Stimulated activated CD8-positive, alpha-beta memory T cell treated with anti-CD3 and anti-CD28 coated beads, Interleukin-7, amount 100 ng/mL, for 1 hour (primary cell): Measurements from ENCODE around the gene APOLD1.
"Not testable (repeated sequence)": the region's sequence is repeated elsewhere in the genome, so short reads cannot be mapped to it uniquely, and the experiment has no call there.

Experiments used
- DNase-seq, 2 donors: peaks; one replicate each; pipeline ENCODE4 v3.0.0-alpha.2; 2020; ENCODE audit warnings: low read depth in 2 of 2

The APOLD1 gene

DNA sequence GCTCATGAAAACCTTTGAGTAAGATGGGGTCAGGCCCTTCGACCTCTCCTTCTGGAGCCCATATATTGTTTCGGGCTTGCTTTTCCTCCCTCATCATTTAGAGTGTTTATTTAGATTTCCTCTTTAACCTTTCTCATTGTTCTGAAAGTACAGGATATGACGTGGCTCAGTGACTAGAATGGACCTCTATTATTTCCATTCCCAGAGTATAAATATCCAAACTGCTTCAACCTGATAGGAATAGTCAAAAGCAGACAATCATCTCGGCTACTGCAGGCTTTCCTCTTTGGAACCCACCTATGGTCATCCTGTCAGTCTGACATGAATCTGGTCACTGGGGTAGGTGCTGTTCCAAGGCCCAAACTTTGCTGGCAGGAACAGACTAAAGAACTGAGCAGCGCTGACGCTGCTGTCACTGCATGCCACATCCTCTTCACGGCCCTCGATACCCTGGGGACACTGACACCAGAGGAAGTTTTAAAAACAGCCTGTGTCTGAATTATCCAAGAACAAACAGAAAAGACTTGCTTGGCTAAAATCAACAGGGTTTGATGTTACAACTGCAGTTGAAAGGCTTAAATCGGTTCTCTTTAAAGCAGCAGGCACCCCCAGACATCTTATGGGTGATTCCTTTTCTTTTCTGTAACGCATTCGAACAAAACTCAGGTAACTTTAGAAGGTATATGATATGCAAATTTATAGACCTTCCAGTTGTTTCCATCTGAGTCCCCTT, 22.7 kb downstream of the APOLD1 start:
- DNase-seq = peak in 1 of 2 donors; percentile 17

GRCh38 chr12:12810553-12811021, 25.1 kb downstream of the APOLD1 start:
- no peak for DNase-seq

DNA sequence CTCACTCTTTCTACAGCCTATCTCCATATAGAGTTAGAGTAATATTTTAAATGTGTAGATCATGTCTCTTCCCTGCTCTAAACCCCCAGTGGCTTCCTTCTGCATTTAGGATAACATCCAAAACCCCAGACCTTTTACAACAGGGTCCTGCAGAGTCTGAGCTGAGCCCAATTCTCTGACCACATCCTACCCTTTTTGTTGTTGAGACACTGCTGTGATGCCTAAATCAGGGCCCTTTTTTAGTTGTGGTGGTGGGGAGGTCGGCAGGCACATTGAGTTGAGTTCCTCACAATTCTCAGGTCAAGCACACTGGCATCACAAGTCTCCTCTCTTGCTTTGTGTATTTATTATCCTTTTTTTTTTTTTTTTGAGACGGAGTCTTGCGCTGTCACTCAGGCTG, 25.9 kb downstream of the APOLD1 start:
- DNase-seq = no peak

GRCh38 chr12:12812174-12812573, 26.7 kb downstream of the APOLD1 start:
- no peak for DNase-seq

DNA sequence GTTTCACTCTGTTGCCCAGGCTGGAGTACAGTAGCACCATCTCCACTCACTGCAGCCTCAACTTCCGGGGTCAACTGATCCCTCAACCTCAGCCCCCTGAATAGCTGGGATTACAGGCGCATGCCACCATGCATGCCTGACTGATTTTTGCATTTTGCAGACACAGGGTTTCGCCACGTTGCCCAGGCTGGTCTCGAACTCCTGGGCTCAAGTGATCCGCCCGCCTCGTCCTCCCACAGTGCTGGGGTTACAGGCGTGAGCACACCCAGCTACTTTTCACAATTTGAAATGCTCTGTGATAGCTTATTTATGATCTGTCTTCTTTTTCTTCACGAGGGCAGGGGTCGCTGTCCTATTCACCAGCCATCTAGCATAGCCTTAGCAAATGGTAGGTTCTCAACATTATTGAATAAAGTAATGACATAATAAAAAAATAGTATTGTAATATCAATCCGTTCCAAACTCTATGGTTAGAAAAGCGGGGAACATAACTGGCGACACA, 27.2 kb downstream of the APOLD1 start:
- DNase-seq = no peak

- DNase-seq = peak; percentile 96 to 97
Measured at GRCh38 chr12:12813120-12814101, 28.0 kb downstream of the APOLD1 start, which contains the start of gene DDX47. DDX47 (plus strand) TSS chr12:12813346; CDS start chr12:12813368, 22 bp downstream.

DNA sequence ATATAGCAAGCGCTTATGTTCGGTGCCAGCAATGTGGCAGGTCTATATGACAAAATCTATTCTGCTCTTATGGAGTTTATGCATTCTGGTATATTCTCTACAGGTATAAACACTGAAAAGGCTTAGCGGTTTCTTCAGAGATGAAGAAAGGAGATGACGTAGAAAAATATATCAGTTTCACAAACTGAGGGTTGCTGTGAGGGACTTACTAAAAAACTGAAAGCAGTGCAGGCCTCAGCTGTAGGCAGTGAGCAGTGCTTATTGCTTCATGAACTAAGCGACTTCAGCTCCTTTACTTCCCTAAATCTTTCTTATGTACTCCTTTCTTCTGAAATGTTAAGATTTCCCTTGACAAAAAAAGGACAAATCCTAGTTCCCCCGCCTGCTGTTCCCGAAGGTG, 32.2 kb downstream of the APOLD1 start:
- DNase-seq = no peak

- DNase-seq = no peak
Measured at GRCh38 chr12:12818701-12819100, 33.2 kb downstream of the APOLD1 start.

GRCh38 chr12:12819221-12819620, 33.8 kb downstream of the APOLD1 start:
- DNase-seq = no peak

DNA sequence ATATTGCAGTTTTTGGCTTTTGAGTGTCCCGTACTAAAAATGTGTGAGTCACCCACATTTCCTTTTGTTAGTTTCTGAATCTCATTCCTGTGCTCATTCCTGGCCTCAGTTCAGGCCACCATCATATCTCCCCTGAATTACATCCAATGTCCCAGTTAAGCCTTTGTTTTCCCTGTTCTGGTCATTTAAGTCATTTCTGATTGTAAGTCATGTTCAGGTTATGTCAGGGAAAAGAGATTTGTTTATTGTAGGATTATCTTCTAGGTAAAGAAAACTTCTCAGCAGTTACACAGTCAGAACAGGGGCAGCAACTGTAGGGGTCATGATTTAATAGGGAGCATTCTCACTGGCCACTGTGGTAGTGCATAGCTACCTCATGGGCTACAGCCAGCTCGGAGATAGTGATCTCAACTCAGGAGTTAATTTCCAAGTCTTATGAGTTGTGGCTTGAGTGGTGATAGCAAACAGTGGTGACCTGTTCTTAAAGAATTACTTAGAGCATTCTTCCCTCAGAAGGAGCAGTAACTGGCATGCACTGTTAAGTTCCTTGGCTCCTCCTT, 34.4 kb downstream of the APOLD1 start:
- no peak for DNase-seq

DNA sequence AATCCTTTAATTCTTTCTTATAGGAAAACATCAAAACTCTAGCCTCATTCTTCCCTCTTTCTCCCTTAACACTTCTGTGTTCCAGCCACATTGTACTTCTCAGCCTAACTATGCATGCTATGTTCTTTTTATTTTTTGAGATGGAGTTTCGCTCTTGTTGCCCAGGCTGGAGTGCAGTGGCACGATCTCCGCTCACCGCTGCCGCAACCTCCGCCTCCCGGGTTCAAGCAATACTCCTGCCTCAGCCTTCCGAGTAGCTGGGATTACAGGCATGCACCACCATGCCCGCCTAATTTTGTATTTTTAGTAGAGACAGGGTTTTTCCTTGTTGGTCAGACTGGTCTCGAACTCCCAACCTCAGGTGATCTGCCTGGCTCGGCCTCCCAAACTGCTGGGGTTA, 34.9 kb downstream of the APOLD1 start:
- DNase-seq = not testable (repeated sequence)

- no peak for DNase-seq
Measured at GRCh38 chr12:12821975-12822374, 36.5 kb downstream of the APOLD1 start.

DNA sequence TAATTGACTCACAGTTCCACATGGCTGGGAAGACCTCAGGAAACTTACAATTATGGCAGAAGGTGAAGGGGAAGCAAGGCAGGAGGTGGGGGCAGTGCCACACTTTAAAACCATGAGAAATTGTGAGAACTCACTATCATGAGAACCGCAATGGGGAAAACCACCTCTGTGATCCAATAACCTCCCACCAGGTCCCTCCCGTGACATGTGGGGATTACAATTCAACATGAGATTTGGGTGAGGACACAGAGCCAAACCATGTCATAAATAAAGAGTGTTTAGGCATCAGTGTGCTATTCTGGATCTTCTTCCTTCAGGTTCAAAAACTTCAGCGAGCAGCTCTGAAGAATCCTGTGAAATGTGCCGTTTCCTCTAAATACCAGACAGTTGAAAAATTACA, 37.4 kb downstream of the APOLD1 start:
- DNase-seq = no peak

DNA sequence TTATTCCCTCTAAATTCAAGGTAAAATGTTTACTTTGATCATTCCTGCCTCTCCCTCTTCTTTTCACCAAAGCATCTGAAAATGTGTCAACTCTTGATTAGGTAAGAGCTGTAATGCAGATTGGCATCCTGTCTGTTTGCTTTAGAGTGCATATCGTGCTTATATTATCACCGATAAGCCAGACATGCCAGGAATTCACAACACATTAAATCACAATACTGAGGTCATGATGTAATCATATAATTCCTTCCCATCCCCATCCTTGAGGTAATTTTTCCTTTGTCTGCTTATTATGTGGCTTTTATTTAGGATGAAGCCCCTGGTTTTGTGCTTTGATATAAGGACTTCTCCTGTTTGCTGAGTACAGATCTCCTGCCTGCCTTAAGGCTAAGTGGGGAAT, 37.8 kb downstream of the APOLD1 start:
- DNase-seq = no peak

DNA sequence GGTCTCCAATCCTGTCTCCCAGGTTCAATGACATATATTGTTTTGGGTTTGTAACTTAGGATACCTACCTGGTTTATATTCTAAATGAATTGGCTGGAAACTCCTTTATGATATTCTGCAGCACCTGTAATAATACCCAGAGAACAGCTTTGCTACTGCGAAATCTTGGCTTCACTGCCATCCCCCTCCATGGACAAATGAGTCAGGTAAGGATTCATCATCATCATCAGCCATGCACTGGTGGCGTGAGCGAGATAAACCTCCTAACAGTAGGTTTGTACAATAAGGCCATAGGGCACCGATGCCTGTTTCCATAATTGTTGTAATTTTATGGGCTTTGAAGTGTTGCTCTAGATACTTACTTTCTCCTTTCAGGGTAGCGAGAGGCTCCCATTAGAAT, 38.4 kb downstream of the APOLD1 start:
- DNase-seq = no peak

GRCh38 chr12:12835378-12836146, 50.1 kb downstream of the APOLD1 start:
- no peak for DNase-seq

GRCh38 chr12:12836571-12836970, 51.1 kb downstream of the APOLD1 start:
- no peak for DNase-seq

GRCh38 chr12:12837025-12837812, 51.8 kb downstream of the APOLD1 start:
- DNase-seq = no peak

DNA sequence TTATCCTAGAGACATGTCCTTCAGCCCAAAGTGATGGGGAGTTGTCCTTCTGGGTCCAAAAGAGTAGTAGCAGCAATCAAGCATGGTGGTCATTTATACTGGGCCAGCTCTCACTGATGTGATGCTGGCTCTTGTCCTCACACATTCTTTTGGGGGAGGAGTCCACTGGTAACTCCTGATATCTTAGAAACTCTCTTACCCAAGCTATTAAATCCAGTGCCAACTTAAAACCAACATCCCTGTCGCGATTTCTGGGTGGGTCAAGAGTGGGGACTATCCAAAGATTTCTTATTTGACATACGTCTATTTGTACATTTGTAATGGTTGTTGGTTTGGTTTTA, 52.3 kb downstream of the APOLD1 start:
- DNase-seq = no peak

GRCh38 chr12:12839003-12839395, 53.5 kb downstream of the APOLD1 start:
- DNase-seq = no peak

- DNase-seq = not testable (repeated sequence)
Measured at GRCh38 chr12:12839439-12839838, 54.0 kb downstream of the APOLD1 start.
